HG03520 (cell line): Measurements from ENCODE around the gene REN.

Source experiments
- ATAC-seq: cut with Tn5 transposase; IDR thresholded peaks from one replicate; pipeline ENCODE4 v1.9.1; 2021; ENCODE audit warnings: mild to moderate bottlenecking, moderate library complexity; ENCODE audit not compliant: unreplicated experiment

Gene REN

DNA sequence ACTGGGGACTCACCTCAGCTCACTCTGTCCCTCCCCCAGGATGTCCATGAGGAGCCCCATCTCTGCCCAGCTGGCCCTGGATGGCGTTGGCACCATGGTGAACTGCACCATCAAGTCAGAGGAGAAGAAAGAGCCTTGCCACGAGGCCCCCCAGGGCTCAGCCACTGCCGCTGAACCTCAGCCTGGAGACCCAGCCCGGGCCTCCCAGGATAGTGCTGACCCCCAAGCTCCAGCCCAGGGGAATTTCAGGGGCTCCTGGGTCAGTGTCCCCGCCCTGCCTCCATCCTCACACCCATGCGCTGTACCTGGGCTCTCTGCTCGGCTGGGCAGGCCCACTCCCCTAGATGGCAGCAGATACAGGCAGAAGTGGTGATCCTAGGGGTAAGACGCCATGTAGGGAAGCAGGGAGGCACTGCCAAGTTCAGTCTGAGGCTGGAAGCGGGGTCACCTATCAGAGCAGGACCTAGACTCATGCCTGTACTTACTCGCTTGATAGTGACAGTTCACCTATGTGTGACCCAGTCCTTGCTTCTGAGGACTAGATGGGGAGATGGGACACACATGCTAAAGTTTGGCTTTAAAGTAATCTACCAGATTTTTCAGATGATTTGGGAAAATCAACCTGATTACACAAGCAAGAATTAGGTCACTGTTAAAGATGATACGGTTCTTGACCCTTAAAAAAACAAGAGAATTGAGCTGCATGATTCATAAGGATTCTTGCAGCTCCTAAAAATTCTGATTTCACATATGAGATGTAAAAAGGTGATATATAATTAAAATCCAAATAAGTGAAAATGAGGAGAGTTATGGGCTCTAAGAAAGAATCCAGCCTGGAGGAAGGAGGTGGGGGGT lies 53.0 kb downstream of the REN start:
- ATAC-seq = no peak

DNA sequence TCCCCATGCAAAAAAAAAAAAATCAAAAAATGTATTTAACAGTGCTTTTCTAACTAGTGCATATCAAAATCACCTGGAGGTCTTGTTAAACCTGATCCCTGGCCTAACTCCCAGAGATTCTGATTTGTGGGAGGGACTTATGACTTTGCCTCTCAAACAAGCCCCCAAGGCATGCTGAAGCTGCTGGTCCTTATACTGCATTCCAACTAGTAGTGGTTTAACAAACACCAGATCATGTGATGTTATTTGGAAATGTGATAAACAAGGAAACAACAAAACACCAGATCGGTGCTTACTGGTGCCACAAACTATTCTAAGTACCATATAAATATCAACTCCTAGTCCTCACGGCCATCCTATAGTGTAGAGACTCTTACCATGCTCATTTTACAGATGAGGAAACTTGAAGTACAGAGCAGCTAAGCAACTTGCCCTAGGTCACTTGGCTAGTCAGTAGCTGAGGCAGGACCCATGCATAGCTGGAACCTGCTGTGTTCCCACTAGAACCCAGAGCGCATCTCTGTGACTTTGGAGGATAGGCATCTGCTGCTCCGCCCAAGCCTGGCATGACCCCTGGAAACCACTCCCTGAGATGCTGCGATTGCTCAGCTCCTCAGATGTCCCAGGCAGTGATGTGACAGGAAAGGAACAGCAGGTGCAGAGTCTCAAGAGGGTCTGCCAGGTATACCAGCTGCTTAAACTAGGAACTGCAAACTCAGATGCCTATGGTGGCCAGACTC lies 55.1 kb downstream of the REN start:
- no peak for ATAC-seq

DNA sequence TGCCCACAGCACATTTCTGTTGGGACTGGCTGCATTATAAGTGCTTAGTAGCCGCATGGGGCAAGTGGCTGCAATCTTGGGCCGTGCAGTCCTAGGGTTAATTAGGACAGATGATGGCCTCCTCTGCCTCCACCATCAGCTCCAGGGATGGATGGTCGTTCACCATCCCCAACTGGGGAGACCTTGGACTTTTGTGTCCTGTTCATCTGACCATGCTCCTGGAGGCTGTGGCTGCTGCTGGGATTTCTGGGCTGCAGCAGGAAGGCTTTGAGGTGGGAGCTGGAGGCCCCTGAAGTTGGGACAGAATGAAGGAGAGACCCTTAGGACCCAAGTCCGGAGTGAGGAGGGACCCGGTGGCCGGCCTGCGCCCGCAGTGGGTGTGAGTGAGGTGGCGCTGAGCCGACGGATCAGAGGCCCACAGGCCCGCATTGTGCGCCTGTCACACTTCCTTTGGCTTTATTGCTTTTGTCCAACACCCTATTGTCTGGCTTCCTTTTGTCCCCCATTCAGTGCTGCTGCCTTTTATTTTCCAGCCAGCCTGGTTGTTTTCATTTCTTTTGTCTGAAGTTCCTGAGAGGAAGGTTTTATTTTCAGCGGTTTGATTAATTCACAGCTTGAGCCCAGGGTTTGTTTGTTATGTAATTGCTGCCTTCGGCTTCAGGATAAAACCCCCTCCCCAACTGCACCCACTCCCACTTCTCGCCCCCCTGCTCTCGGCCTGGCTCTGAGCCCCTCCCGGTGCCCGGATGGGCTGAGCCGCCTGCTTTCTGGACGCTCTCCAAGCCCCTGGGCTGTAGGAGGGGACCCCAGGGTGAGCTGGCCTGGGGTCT lies 57.6 kb downstream of the REN start:
- no peak for ATAC-seq

DNA sequence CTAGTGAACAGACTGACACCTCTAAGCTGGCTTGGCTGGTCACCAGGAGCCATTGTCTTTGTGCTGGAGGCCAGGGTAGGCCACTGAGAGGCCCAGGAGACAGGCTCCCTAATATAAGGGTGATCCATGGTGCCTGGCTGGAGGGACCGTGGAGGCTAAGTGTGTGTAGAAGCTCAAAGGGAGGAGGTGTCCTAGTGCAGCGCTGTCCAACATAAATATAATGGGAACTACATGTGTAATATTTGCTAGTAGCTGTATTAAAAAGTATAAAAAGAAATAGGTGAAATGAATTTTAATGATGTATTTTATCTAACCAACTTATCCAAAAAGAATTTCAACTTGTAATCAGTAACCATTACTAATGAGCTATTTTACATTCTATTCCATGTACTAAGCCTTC lies 58.2 kb downstream of the REN start:
- ATAC-seq = no peak

DNA sequence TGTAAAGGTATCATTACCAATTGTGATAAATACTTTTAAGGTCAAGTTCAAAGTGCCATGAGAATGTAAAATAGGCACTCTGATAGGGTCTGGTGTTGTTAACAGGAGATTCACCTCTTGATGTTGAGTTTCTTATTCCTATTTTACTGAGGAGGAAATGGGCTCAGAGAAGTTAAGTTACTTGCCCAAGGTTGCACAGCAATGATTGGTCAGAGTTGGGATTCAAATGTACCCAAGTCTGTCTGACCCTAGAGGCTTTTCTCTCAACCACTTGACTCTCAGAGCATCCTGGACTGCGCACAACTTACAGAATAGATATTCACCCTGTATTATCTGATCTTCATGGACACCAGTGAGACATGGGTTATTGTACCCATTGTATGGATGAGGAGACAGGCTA lies 59.3 kb downstream of the REN start:
- ATAC-seq = no peak

DNA sequence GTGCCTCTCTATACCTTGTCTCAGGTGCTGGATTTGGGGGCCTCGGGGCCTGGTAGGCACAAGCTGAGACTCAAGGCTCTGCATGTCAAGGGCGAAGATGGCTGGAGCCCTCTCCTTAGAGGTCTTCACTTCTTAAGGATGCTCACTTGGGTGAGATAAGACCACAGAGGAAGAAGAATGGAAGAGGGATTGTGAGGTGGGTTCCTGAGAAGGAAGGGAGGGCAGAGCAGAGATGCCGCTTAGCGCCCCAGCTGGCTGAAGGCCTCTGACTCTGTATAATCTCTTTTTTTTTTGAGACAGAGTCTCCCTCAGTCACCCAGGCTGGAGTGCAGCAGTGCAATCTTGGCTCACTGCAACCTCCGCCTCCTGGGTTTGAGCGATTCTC lies 61.0 kb downstream of the REN start:
- no peak for ATAC-seq
